GM23338 (cell line): ENCODE results near the gene SERP2. TPM values are rescaled to one million over a fixed set of nuclear protein-coding genes. Genes with fewer than 3 reads are reported as not detected.

Experiments
- ATAC-seq: fragments of 200-7000 bp; cut with Tn5 transposase; 3 replicates; pipeline ENCODE4 v1.9.1; 2020
- DNase-seq: peaks from one replicate; pipeline ENCODE4 v3.0.0-alpha.2; 2015; ENCODE audit warnings: low spot score
- H2AFZ ChIP-seq: fragments of 200-600 bp; sonication (generic); 2 replicates; pipeline ENCODE4 v1.8.0; 2016; ENCODE audit warnings: antibody characterized with exemption, mild to moderate bottlenecking, moderate library complexity
- H3F3A ChIP-seq: fragments of 200-600 bp; sonication (generic); replicated peaks from 2 replicates; pipeline ENCODE4 v1.8.0; 2017; ENCODE audit warnings: antibody characterized with exemption, mixed run types, low read depth
- H3K27ac ChIP-seq: fragments of 200-600 bp; sonication (generic); 2 replicates; pipeline ENCODE4 v1.6.1; 2016; ENCODE audit warnings: low read depth
- H3K27me3 ChIP-seq: fragments of 200-600 bp; sonication (generic); 2 replicates; pipeline ENCODE4 v1.8.0; 2016; ENCODE audit warnings: mild to moderate bottlenecking, mixed run types, moderate library complexity; ENCODE audit not compliant: insufficient read depth
- H3K36me3 ChIP-seq: fragments of 200-600 bp; sonication (generic); 2 replicates; pipeline ENCODE4 v1.8.0; 2016; ENCODE audit warnings: mild to moderate bottlenecking; ENCODE audit not compliant: insufficient read depth
- H3K4me1 ChIP-seq: fragments of 200-600 bp; sonication (generic); 2 replicates; pipeline ENCODE4 v1.8.0; 2016; ENCODE audit warnings: mild to moderate bottlenecking, moderate library complexity; ENCODE audit not compliant: insufficient read depth
- H3K4me2 ChIP-seq: fragments of 200-600 bp; sonication (generic); 2 replicates; pipeline ENCODE4 v1.7.1; 2017; ENCODE audit warnings: mixed run types
- H3K4me3 ChIP-seq: fragments of 200-600 bp; sonication (generic); 2 replicates; pipeline ENCODE4 v1.6.1; 2016; ENCODE audit warnings: mixed run types
- H3K79me2 ChIP-seq: fragments of 200-600 bp; sonication (generic); replicated peaks from 2 replicates; pipeline ENCODE4 v1.8.0; 2017; ENCODE audit warnings: mild to moderate bottlenecking; ENCODE audit not compliant: insufficient read depth
- H3K9me2 ChIP-seq: fragments of 200-600 bp; sonication (generic); 2 replicates; pipeline ENCODE4 v1.8.0; 2017; ENCODE audit not compliant: insufficient read depth
- H4K20me1 ChIP-seq: fragments of 200-600 bp; sonication (generic); replicated peaks from 2 replicates; pipeline ENCODE4 v1.8.0; 2017; ENCODE audit warnings: mild to moderate bottlenecking; ENCODE audit not compliant: insufficient read depth
- H3K27ac Mint-ChIP-seq: 2 replicates; pipeline ENCODE4 v1.8.0; 2020; ENCODE audit warnings: inconsistent platforms, mild to moderate bottlenecking, moderate library complexity, mixed read lengths
- H3K27me3 Mint-ChIP-seq: 3 replicates; pipeline ENCODE4 v1.8.0; 2022; ENCODE audit warnings: low read depth, mild to moderate bottlenecking, moderate library complexity, mixed read lengths, inconsistent platforms; ENCODE audit not compliant: insufficient read depth, poor library complexity
- H3K36me3 Mint-ChIP-seq: 3 replicates; pipeline ENCODE4 v1.8.0; 2021; ENCODE audit warnings: low read depth, mild to moderate bottlenecking, inconsistent platforms, moderate library complexity, mixed read lengths
- H3K4me1 Mint-ChIP-seq: 3 replicates; pipeline ENCODE4 v1.8.0; 2020; ENCODE audit warnings: mild to moderate bottlenecking, inconsistent platforms, mixed read lengths
- H3K4me3 Mint-ChIP-seq: 3 replicates; pipeline ENCODE4 v1.8.0; 2021; ENCODE audit warnings: moderate library complexity, mild to moderate bottlenecking, inconsistent platforms, mixed read lengths
- H3K9me3 Mint-ChIP-seq: 3 replicates; pipeline ENCODE4 v1.8.0; 2020; ENCODE audit warnings: moderate library complexity, mild to moderate bottlenecking, inconsistent platforms, mixed read lengths
- CREB1 ChIP-seq: fragments of 250-450 bp; sonication (Bioruptor Pico); IDR thresholded peaks from 2 replicates; pipeline ENCODE4 v1.5.0; 2020; ENCODE audit warnings: low read depth, mild to moderate bottlenecking, moderate library complexity
- CTCF ChIP-seq, 2 experiments: fragments of 200-600 bp in 1 of 2; sonication (generic) in 1 of 2; conservative IDR thresholded peaks; 2 replicates each; pipeline versions ENCODE4 v1.5.1 to v1.6.1; 2016 to 2017; ENCODE audit warnings: antibody characterized with exemption in 2 of 2, low read depth in 2 of 2, mild to moderate bottlenecking in 2 of 2, moderate library complexity in 1 of 2
- ETS1 ChIP-seq: IDR thresholded peaks from 2 replicates; pipeline ENCODE4 v1.6.1; 2016; ENCODE audit warnings: antibody characterized with exemption
- EZH2 ChIP-seq: fragments of 200-600 bp; sonication (generic); IDR thresholded peaks from one replicate; pipeline ENCODE4 v1.8.0; 2017; ENCODE audit warnings: antibody characterized with exemption, mild to moderate bottlenecking, low read depth; ENCODE audit not compliant: unreplicated experiment
- EZH2phosphoT487 ChIP-seq: fragments of 200-600 bp; sonication (generic); IDR thresholded peaks from one replicate; pipeline ENCODE4 v1.8.1; 2018; ENCODE audit warnings: antibody characterized with exemption; ENCODE audit not compliant: unreplicated experiment
- JUNB ChIP-seq: IDR thresholded peaks from one replicate; pipeline ENCODE4 v1.6.1; 2016; ENCODE audit warnings: antibody characterized with exemption; ENCODE audit not compliant: unreplicated experiment
- NANOG ChIP-seq: IDR thresholded peaks from 2 replicates; pipeline ENCODE4 v1.6.1; 2016; ENCODE audit warnings: antibody characterized with exemption, borderline replicate concordance
- REST ChIP-seq: IDR thresholded peaks from one replicate; pipeline ENCODE4 v1.6.1; 2018; ENCODE audit warnings: antibody characterized with exemption; ENCODE audit not compliant: unreplicated experiment
- STAT1 ChIP-seq: IDR thresholded peaks from one replicate; pipeline ENCODE4 v1.6.1; 2016; ENCODE audit warnings: antibody characterized with exemption; ENCODE audit not compliant: unreplicated experiment
- ZNF462 ChIP-seq: fragments of 250-450 bp; sonication (Bioruptor Pico); IDR thresholded peaks from 2 replicates; pipeline ENCODE4 v1.5.0; 2020; ENCODE audit warnings: mild to moderate bottlenecking, moderate library complexity
- polyA plus RNA-seq: library from polyadenylated mRNA; unstranded; fragments of >200 nt; fragmentation: Nextera tagmentation; extraction: Ambion mirVana; gene quantifications from 2 replicates; pipeline ENCODE4 v1.2.1, GENCODE V29; 2016
- total RNA-seq: library from RNA; depleted of rRNA; stranded (reverse); fragments of >200 nt; shearing (Covaris generic); gene quantifications from 2 replicates; pipeline ENCODE4 v1.2.3, GENCODE V29; 2014

The SERP2 gene
- total and polyA plus RNA-seq, 2 experiments from 2014 or later = 0.59 to 3.4 TPM

- H3K36me3 ChIP-seq = no peaks in the 10 kb centered on the region
- H3K4me1 ChIP-seq = no peaks in the 10 kb centered on the region
- no peaks in the 10 kb centered on the region; the same call in 2 of the 3 replicates for H3K9me3 Mint-ChIP-seq
- TF ChIP-seq REST = no peak
- no peak for TF ChIP-seq EZH2
- no peak for TF ChIP-seq CTCF (conservative IDR thresholded peaks at IDR 0.05; ENCODE audit: low read depth in 2 of 2)
- no peak for TF ChIP-seq JUNB
- TF ChIP-seq NANOG = no peak
- no peak for TF ChIP-seq STAT1
- H3K4me3 Mint-ChIP-seq = no peak overlapping the region
- DNase-seq (no peak), ATAC-seq (no peak)
- H3K27ac Mint-ChIP-seq = no peak overlapping the region
- H3K4me3 ChIP-seq = no peak overlapping the region
- no peak overlapping the region for H2AFZ ChIP-seq
- no peaks in the 10 kb centered on the region for H3K27me3 Mint-ChIP-seq
- H3K36me3 Mint-ChIP-seq = no peaks in the 10 kb centered on the region
- 0 out of 2 replicates have a peak, but pooled peaks cover 6% of the 10 kb centered on the region for H3K9me2 ChIP-seq
- no peak overlapping the region for H3K4me2 ChIP-seq
- H3K4me1 Mint-ChIP-seq = peaks cover 12% of the 10 kb centered on the region; the same call in 2 of the 3 replicates
- no peaks in the 10 kb centered on the region for H3F3A ChIP-seq
- H3K27ac ChIP-seq = no peak overlapping the region
- H3K79me2 ChIP-seq = no peaks in the 10 kb centered on the region
- no peaks in the 10 kb centered on the region for H3K27me3 ChIP-seq
- H4K20me1 ChIP-seq = no peaks in the 10 kb centered on the region
Measured at GRCh38 chr13:44355621-44356020, 18.0 kb upstream of the SERP2 start.

- Histone ChIP-seq H3K4me1 (no peaks in the 10 kb centered on the region), H3K27ac (no peak overlapping the region), H2AFZ (no peak overlapping the region), H3F3A (no peaks in the 10 kb centered on the region), H3K79me2 (no peaks in the 10 kb centered on the region), H3K4me2 (no peak overlapping the region), H3K27me3 (no peaks in the 10 kb centered on the region), H3K4me3 (no peak overlapping the region), H4K20me1 (no peaks in the 10 kb centered on the region), H3K9me2 (0 out of 2 replicates have a peak, but pooled peaks cover 3% of the 10 kb centered on the region), H3K36me3 (no peaks in the 10 kb centered on the region)
- DNase-seq (no peak), ATAC-seq (no peak)
- Mint-ChIP-seq H3K36me3 (no peaks in the 10 kb centered on the region), H3K27me3 (no peaks in the 10 kb centered on the region), H3K9me3 (no peaks in the 10 kb centered on the region; the same call in 2 of the 3 replicates), H3K4me3 (no peak overlapping the region), H3K27ac (no peak overlapping the region), H3K4me1 (no peaks in the 10 kb centered on the region)
- TF ChIP-seq CREB1 (no peak), ETS1 (no peak), EZH2phosphoT487 (no peak), JUNB (no peak), ZNF462 (CRISPR knock-in tag) (no peak), STAT1 (no peak)
Measured at GRCh38 chr13:44359983-44360375, 13.6 kb upstream of the SERP2 start.
